WTC11 (cell line): ENCODE results near the gene BCS1L. TPM values are rescaled to one million over a fixed set of nuclear protein-coding genes. Genes with fewer than 3 reads are reported as not detected.

Experiments used
- ATAC-seq: fragments of 200-7000 bp; cut with Tn5 transposase; 2 replicates; pipeline ENCODE4 v1.10.0; 2021; ENCODE audit warnings: mild to moderate bottlenecking, moderate library complexity
- CTCF ChIA-PET: fragments of 300-600 bp; sonication (Branson Sonifier 250); formaldehyde crosslinking; loops from one replicate; lab custom pipeline; 2021; ENCODE audit warnings: antibody characterized with exemption; lab: Charles Lee
- POLR2A ChIA-PET: fragments of 350-600 bp; sonication (Branson Sonifier 250); formaldehyde crosslinking; loops from one replicate; lab custom pipeline; 2021; ENCODE audit warnings: antibody characterized with exemption; lab: Charles Lee
- DNase-seq: peaks from one replicate; pipeline ENCODE4 v3.0.0; 2021; ENCODE audit warnings: low spot score
- H3K27ac Mint-ChIP-seq: 2 replicates; pipeline ENCODE4 v1.8.0; 2021; ENCODE audit warnings: mixed read lengths
- H3K27me3 Mint-ChIP-seq: 2 replicates; pipeline ENCODE4 v1.8.0; 2021; ENCODE audit warnings: low read depth, mild to moderate bottlenecking, moderate library complexity, mixed read lengths
- H3K36me3 Mint-ChIP-seq: 2 replicates; pipeline ENCODE4 v1.8.0; 2021; ENCODE audit warnings: mixed read lengths
- H3K4me1 Mint-ChIP-seq: 2 replicates; pipeline ENCODE4 v1.8.0; 2022; ENCODE audit warnings: mixed read lengths
- H3K4me3 Mint-ChIP-seq: 2 replicates; pipeline ENCODE4 v1.8.0; 2021; ENCODE audit warnings: mild to moderate bottlenecking, moderate library complexity, mixed read lengths
- H3K9me3 Mint-ChIP-seq: 2 replicates; pipeline ENCODE4 v1.8.0; 2021; ENCODE audit warnings: mixed read lengths
- E2F4 ChIP-seq: sonication (generic); formaldehyde crosslinking; IDR thresholded peaks from 2 replicates; pipeline ENCODE4 v1.8.1; 2022; ENCODE audit warnings: low read depth, mild to moderate bottlenecking, moderate library complexity, missing genetic modification reagents, borderline replicate concordance
- EMX1 ChIP-seq: fragments of 250-450 bp; sonication (Bioruptor Pico); IDR thresholded peaks from 2 replicates; pipeline ENCODE4 v1.8.0; 2021; ENCODE audit warnings: mild to moderate bottlenecking
- FOXJ3 ChIP-seq: sonication (generic); formaldehyde crosslinking; IDR thresholded peaks from 2 replicates; pipeline ENCODE4 v1.9.0; 2021; ENCODE audit warnings: missing genetic modification reagents, mild to moderate bottlenecking, borderline replicate concordance
- MLX ChIP-seq: sonication (generic); formaldehyde crosslinking; IDR thresholded peaks from 2 replicates; pipeline ENCODE4 v1.8.1; 2023; ENCODE audit warnings: mild to moderate bottlenecking, missing genetic modification reagents, moderate library complexity
- MYBL2 ChIP-seq: sonication (generic); formaldehyde crosslinking; IDR thresholded peaks from 2 replicates; pipeline ENCODE4 v1.8.1; 2023; ENCODE audit warnings: mild to moderate bottlenecking, moderate library complexity, missing genetic modification reagents
- RELA ChIP-seq: sonication (generic); formaldehyde crosslinking; IDR thresholded peaks from 2 replicates; pipeline ENCODE4 v1.8.1; 2022; ENCODE audit warnings: missing genetic modification reagents, mild to moderate bottlenecking, borderline replicate concordance
- STAT6 ChIP-seq: sonication (generic); formaldehyde crosslinking; conservative IDR thresholded peaks from 2 replicates; pipeline ENCODE4 v1.8.1; 2023; ENCODE audit warnings: mild to moderate bottlenecking, low read depth, missing genetic modification reagents, moderate library complexity
- ZNF317 ChIP-seq: sonication (generic); formaldehyde crosslinking; IDR thresholded peaks from 2 replicates; pipeline ENCODE4 v1.8.1; 2023; ENCODE audit warnings: low read depth, mild to moderate bottlenecking, moderate library complexity, missing genetic modification reagents, borderline replicate concordance
- ZNF396 ChIP-seq: fragments of 250-450 bp; sonication (Bioruptor Pico); IDR thresholded peaks from 2 replicates; pipeline ENCODE4 v1.8.0; 2021; ENCODE audit warnings: mild to moderate bottlenecking, moderate library complexity, borderline replicate concordance
- ZNF532 ChIP-seq: fragments of 250-450 bp; sonication (Bioruptor Pico); IDR thresholded peaks from 2 replicates; pipeline ENCODE4 v1.9.0; 2021; ENCODE audit warnings: mild to moderate bottlenecking, borderline replicate concordance
- total RNA-seq: library from RNA; stranded (reverse); gene quantifications from 3 replicates; pipeline ENCODE4 v1.2.3, GENCODE V29; 2021

The BCS1L gene
- total RNA-seq, 1 experiment from 2014 or later = 32.7 TPM

GRCh38 chr2:218664653-218665052, 5.2 kb downstream of the BCS1L start:
- DNase-seq (no peak), ATAC-seq (no peak)
- Mint-ChIP-seq H3K9me3 (no peaks in the 10 kb centered on the region), H3K4me3 (no peak overlapping the region), H3K27ac (no peak overlapping the region), H3K4me1 (peaks cover 7% of the 10 kb centered on the region), H3K36me3 (peaks cover 55% of the 10 kb centered on the region), H3K27me3 (no peaks in the 10 kb centered on the region)
- TF ChIP-seq E2F4 (CRISPR knock-in tag) (no peak), MLX (no peak), MYBL2 (CRISPR knock-in tag) (no peak)
- POLR2A ChIA-PET = no interaction called here
- CTCF ChIA-PET = no interaction called here

GRCh38 chr2:218671097-218671653, 11.7 kb downstream of the BCS1L start:
- H3K4me3 Mint-ChIP-seq = peak overlapping the region; percentile 98
- no peaks in the 10 kb centered on the region for H3K9me3 Mint-ChIP-seq
- ChIA-PET CTCF (interaction anchor here (1.6 to 2.8 kb wide), 4 partner anchors 12 to 176 kb away, joined by 10 to 19 read pairs (median 14); partner anchors contain the start of genes BCS1L, TTLL4 and ZNF142), POLR2A (interaction anchor here (0.5 to 2.0 kb wide), 3 partner anchors 12 to 924 kb away, joined by 3 to 24 read pairs (median 4); partner anchors contain the start of genes BCS1L and ZNF142)
- peak; percentile 8 for ATAC-seq
- H3K27me3 Mint-ChIP-seq = no peaks in the 10 kb centered on the region
- peaks cover 13% of the 10 kb centered on the region for H3K4me1 Mint-ChIP-seq
- peak overlapping the region; percentile 93 for H3K27ac Mint-ChIP-seq
- no peak for DNase-seq
- H3K36me3 Mint-ChIP-seq = peaks cover 21% of the 10 kb centered on the region
- TF ChIP-seq EMX1 (CRISPR knock-in tag) = no peak
- no peak for TF ChIP-seq ZNF532 (CRISPR knock-in tag)
- TF ChIP-seq FOXJ3 (CRISPR knock-in tag) = no peak
- TF ChIP-seq RELA (CRISPR knock-in tag) = no peak
- no peak for TF ChIP-seq ZNF317 (CRISPR knock-in tag)
- TF ChIP-seq STAT6 (CRISPR knock-in tag) = no peak
- TF ChIP-seq ZNF396 (CRISPR knock-in tag) = no peak
